ENCODE measurements around the gene ZRSR2.

The ZRSR2 gene

GRCh38 chrX:15853586-15854079, 63.3 kb downstream of the ZRSR2 start:
- no peak for FAIRE-seq

GRCh38 chrX:15854080-15854655, 63.9 kb downstream of the ZRSR2 start:
- no peak for FAIRE-seq

- FAIRE-seq = no peak
Measured at GRCh38 chrX:15854712-15855567, 64.7 kb downstream of the ZRSR2 start, which contains the start of gene AP1S2. AP1S2 (minus strand) TSS chrX:15854813; CDS start chrX:15852524, 2,289 bp downstream.

- no peak for FAIRE-seq
Measured at GRCh38 chrX:15855568-15856221, 65.4 kb downstream of the ZRSR2 start.

- FAIRE-seq = no peak
Measured at GRCh38 chrX:15856222-15856587, 65.9 kb downstream of the ZRSR2 start.

- FAIRE-seq = no peak
Measured at GRCh38 chrX:15856636-15857035, 66.4 kb downstream of the ZRSR2 start.

- no peak for FAIRE-seq
Measured at GRCh38 chrX:15858051-15858450, 67.8 kb downstream of the ZRSR2 start.

- FAIRE-seq = no peak
Measured at GRCh38 chrX:15860921-15861320, 70.6 kb downstream of the ZRSR2 start.

- FAIRE-seq = no peak
Measured at GRCh38 chrX:15864023-15864422, 73.7 kb downstream of the ZRSR2 start.

GRCh38 chrX:15864629-15865028, 74.3 kb downstream of the ZRSR2 start:
- no peak for FAIRE-seq

GRCh38 chrX:15866147-15866546, 75.9 kb downstream of the ZRSR2 start:
- no peak for FAIRE-seq

- no peak for FAIRE-seq
Measured at GRCh38 chrX:15869695-15870094, 79.4 kb downstream of the ZRSR2 start.

- FAIRE-seq = no peak
Measured at GRCh38 chrX:15870310-15870709, 80.0 kb downstream of the ZRSR2 start.
